ENCODE data around the gene FAM83G.
"Not testable (repeated sequence)": the region's sequence is repeated elsewhere in the genome, so short reads cannot be mapped to it uniquely, and the experiment has no call there.

FAM83G gene

GRCh38 chr17:19030771-19031449 lies 26.3 kb upstream of the FAM83G start:
- not testable (repeated sequence) for H3K9me3 Mint-ChIP-seq; H3K27ac Mint-ChIP-seq; H3K4me1 Mint-ChIP-seq (ENCODE audit: low read depth); H3K36me3 Mint-ChIP-seq (ENCODE audit: low read depth); H3K27me3 Mint-ChIP-seq; H3K4me3 Mint-ChIP-seq

GRCh38 chr17:19029740-19030139 lies 25.2 kb upstream of the FAM83G start:
- not testable (repeated sequence) for H3K4me1 Mint-ChIP-seq (ENCODE audit: low read depth); H3K36me3 Mint-ChIP-seq (ENCODE audit: low read depth); H3K9me3 Mint-ChIP-seq; H3K27ac Mint-ChIP-seq; H3K4me3 Mint-ChIP-seq; H3K27me3 Mint-ChIP-seq

- H3K4me3 Mint-ChIP-seq; H3K27me3 Mint-ChIP-seq; H3K9me3 Mint-ChIP-seq; H3K36me3 Mint-ChIP-seq (ENCODE audit: low read depth); H3K27ac Mint-ChIP-seq: not testable (repeated sequence)
- H3K4me1 Mint-ChIP-seq (ENCODE audit: low read depth), result peaks cover 13% of the 10 kb centered on the region
Measured at GRCh38 chr17:19028671-19029070, 24.1 kb upstream of the FAM83G start.

GRCh38 chr17:19024101-19025078 lies 19.8 kb upstream of the FAM83G start:
- H3K36me3 Mint-ChIP-seq (ENCODE audit: low read depth), result no peaks in the 10 kb centered on the region
- H3K4me3 Mint-ChIP-seq, result no peak overlapping the region
- no peaks in the 10 kb centered on the region for H3K9me3 Mint-ChIP-seq
- H3K27me3 Mint-ChIP-seq, result no peaks in the 10 kb centered on the region
- peak overlapping the region; percentile 38 for H3K27ac Mint-ChIP-seq
- peaks cover 13% of the 10 kb centered on the region for H3K4me1 Mint-ChIP-seq (ENCODE audit: low read depth)

GRCh38 chr17:19023209-19023999 lies 18.8 kb upstream of the FAM83G start:
- Mint-ChIP-seq H3K4me3 (no peak overlapping the region), H3K27me3 (no peaks in the 10 kb centered on the region), H3K4me1 (ENCODE audit: low read depth) (peaks cover 13% of the 10 kb centered on the region), H3K9me3 (no peaks in the 10 kb centered on the region), H3K27ac (no peak overlapping the region), H3K36me3 (ENCODE audit: low read depth) (peaks cover 4% of the 10 kb centered on the region)

- H3K9me3 Mint-ChIP-seq, result no peaks in the 10 kb centered on the region
- no peak overlapping the region for H3K27ac Mint-ChIP-seq
- peaks cover 4% of the 10 kb centered on the region for H3K36me3 Mint-ChIP-seq (ENCODE audit: low read depth)
- peaks cover 13% of the 10 kb centered on the region for H3K4me1 Mint-ChIP-seq (ENCODE audit: low read depth)
- H3K4me3 Mint-ChIP-seq, result no peak overlapping the region
- no peaks in the 10 kb centered on the region for H3K27me3 Mint-ChIP-seq
Measured at GRCh38 chr17:19022747-19023146, 18.2 kb upstream of the FAM83G start.

GRCh38 chr17:19022128-19022527 lies 17.6 kb upstream of the FAM83G start:
- peaks cover 4% of the 10 kb centered on the region for H3K36me3 Mint-ChIP-seq (ENCODE audit: low read depth)
- H3K4me1 Mint-ChIP-seq (ENCODE audit: low read depth), result peaks cover 13% of the 10 kb centered on the region
- no peak overlapping the region for H3K4me3 Mint-ChIP-seq
- no peaks in the 10 kb centered on the region for H3K27me3 Mint-ChIP-seq
- H3K27ac Mint-ChIP-seq, result no peak overlapping the region
- H3K9me3 Mint-ChIP-seq, result no peaks in the 10 kb centered on the region

- Mint-ChIP-seq H3K36me3 (ENCODE audit: low read depth) (peaks cover 4% of the 10 kb centered on the region), H3K27me3 (no peaks in the 10 kb centered on the region), H3K9me3 (no peaks in the 10 kb centered on the region), H3K4me3 (no peak overlapping the region), H3K4me1 (ENCODE audit: low read depth) (peaks cover 13% of the 10 kb centered on the region), H3K27ac (no peak overlapping the region)
Measured at GRCh38 chr17:19021622-19022083, 17.1 kb upstream of the FAM83G start.

GRCh38 chr17:19021011-19021621 lies 16.6 kb upstream of the FAM83G start:
- H3K27ac Mint-ChIP-seq, H3K27me3 Mint-ChIP-seq: not testable (repeated sequence)

GRCh38 chr17:19020016-19020415 lies 15.5 kb upstream of the FAM83G start:
- H3K4me1 Mint-ChIP-seq (ENCODE audit: low read depth), result peaks cover 13% of the 10 kb centered on the region
- peaks cover 4% of the 10 kb centered on the region for H3K36me3 Mint-ChIP-seq (ENCODE audit: low read depth)
- no peak overlapping the region for H3K4me3 Mint-ChIP-seq
- H3K27me3 Mint-ChIP-seq, result no peaks in the 10 kb centered on the region
- no peaks in the 10 kb centered on the region for H3K9me3 Mint-ChIP-seq
- peak overlapping the region; percentile 37 for H3K27ac Mint-ChIP-seq

More at GRCh38 chr17:19021011-19021621, 16.6 kb upstream of the FAM83G start:
- H3K9me3 Mint-ChIP-seq; H3K36me3 Mint-ChIP-seq (ENCODE audit: low read depth); H3K4me3 Mint-ChIP-seq: not testable (repeated sequence)
- peaks cover 13% of the 10 kb centered on the region for H3K4me1 Mint-ChIP-seq (ENCODE audit: low read depth)

- Mint-ChIP-seq H3K9me3 (no peaks in the 10 kb centered on the region), H3K27me3 (no peaks in the 10 kb centered on the region), H3K4me1 (ENCODE audit: low read depth) (peaks cover 6% of the 10 kb centered on the region), H3K4me3 (no peak overlapping the region), H3K27ac (peak overlapping the region; percentile 37), H3K36me3 (ENCODE audit: low read depth) (peaks cover 4% of the 10 kb centered on the region)
Measured at GRCh38 chr17:19019041-19019941, 14.7 kb upstream of the FAM83G start.

- H3K4me3 Mint-ChIP-seq, result no peak overlapping the region
- H3K27ac Mint-ChIP-seq, result no peak overlapping the region
- H3K9me3 Mint-ChIP-seq, result no peaks in the 10 kb centered on the region
- no peaks in the 10 kb centered on the region for H3K27me3 Mint-ChIP-seq
- H3K4me1 Mint-ChIP-seq (ENCODE audit: low read depth), result no peaks in the 10 kb centered on the region
- peaks cover 4% of the 10 kb centered on the region for H3K36me3 Mint-ChIP-seq (ENCODE audit: low read depth)
Measured at GRCh38 chr17:19018600-19018950, 14.0 kb upstream of the FAM83G start.

GRCh38 chr17:19017804-19018599 lies 13.4 kb upstream of the FAM83G start:
- H3K27ac Mint-ChIP-seq, result no peak overlapping the region
- H3K9me3 Mint-ChIP-seq, result no peaks in the 10 kb centered on the region
- peaks cover 4% of the 10 kb centered on the region for H3K36me3 Mint-ChIP-seq (ENCODE audit: low read depth)
- no peaks in the 10 kb centered on the region for H3K27me3 Mint-ChIP-seq
- H3K4me1 Mint-ChIP-seq (ENCODE audit: low read depth), result no peaks in the 10 kb centered on the region
- H3K4me3 Mint-ChIP-seq, result no peak overlapping the region
